Ramos (cell line): ENCODE results near the gene PHETA2.

Source experiments
- in situ Hi-C: fragments of 300-500 bp; cut with MboI; formaldehyde crosslinking; loops from one replicate; pipeline ENCODE4 v1.14.3; 2022; ENCODE audit warnings: low sequenced_read_pairs; ENCODE audit not compliant: unreplicated experiment

The PHETA2 gene

GRCh38 chr22:42074132-42074811 lies at the start of gene PHETA2:
PHETA2 (plus strand) TSS chr22:42074248; CDS start chr22:42077294, 3,046 bp downstream.
- in situ Hi-C loops, result no loop called here

GRCh38 chr22:42025421-42025820 lies 48.6 kb upstream of the PHETA2 start:
- in situ Hi-C loops, result no loop called here

- in situ Hi-C loops, result no loop called here
Observed at GRCh38 chr22:42026705-42027104, 47.3 kb upstream of the PHETA2 start.

- in situ Hi-C loops, result no loop called here
Observed at GRCh38 chr22:42033263-42034181, 40.5 kb upstream of the PHETA2 start.

GRCh38 chr22:42035256-42035655 lies 38.8 kb upstream of the PHETA2 start:
- in situ Hi-C loops, result no loop called here

- in situ Hi-C loops, result no loop called here
Observed at GRCh38 chr22:42039271-42039670, 34.8 kb upstream of the PHETA2 start.

- in situ Hi-C loops, result no loop called here
Observed at GRCh38 chr22:42041784-42042183, 32.3 kb upstream of the PHETA2 start.

GRCh38 chr22:42050641-42051180 lies 23.3 kb upstream of the PHETA2 start:
- in situ Hi-C loops, result no loop called here

GRCh38 chr22:42052765-42053164 lies 21.3 kb upstream of the PHETA2 start:
- in situ Hi-C loops, result no loop called here

GRCh38 chr22:42056757-42057511 lies 17.1 kb upstream of the PHETA2 start:
- in situ Hi-C loops, result no loop called here

GRCh38 chr22:42060489-42060888 lies 13.6 kb upstream of the PHETA2 start:
- in situ Hi-C loops, result no loop called here

GRCh38 chr22:42061041-42061440 lies 13.0 kb upstream of the PHETA2 start:
- in situ Hi-C loops, result no loop called here

- in situ Hi-C loops, result no loop called here
Observed at GRCh38 chr22:42062506-42063170, 11.4 kb upstream of the PHETA2 start.

GRCh38 chr22:42064629-42065028 lies 9.4 kb upstream of the PHETA2 start:
- in situ Hi-C loops, result no loop called here

- in situ Hi-C loops, result no loop called here
Observed at GRCh38 chr22:42065438-42066125, 8.5 kb upstream of the PHETA2 start.

GRCh38 chr22:42066126-42066761 lies 7.8 kb upstream of the PHETA2 start:
- in situ Hi-C loops, result no loop called here

GRCh38 chr22:42066937-42067336 lies 7.1 kb upstream of the PHETA2 start:
- in situ Hi-C loops, result no loop called here

GRCh38 chr22:42067671-42068251 lies 6.3 kb upstream of the PHETA2 start:
- in situ Hi-C loops, result no loop called here

- in situ Hi-C loops, result no loop called here
Observed at GRCh38 chr22:42068291-42068690, 5.8 kb upstream of the PHETA2 start.
